Stimulated activated CD8-positive, alpha-beta memory T cell treated with anti-CD3 and anti-CD28 coated beads, Interleukin-12 subunit alpha, Interleukin-12 subunit beta, amount 100 ng/mL, for 4 hours (primary cell): ENCODE measurements around the gene SIN3B.

ENCODE experiments used
- DNase-seq: peaks from one replicate; pipeline ENCODE4 v3.0.0-alpha.2; 2020; ENCODE audit warnings: low read depth

SIN3B gene

GRCh38 chr19:16825312-16826052 lies 3.7 kb upstream of the SIN3B start:
- DNase-seq = no peak

- no peak for DNase-seq
Measured at GRCh38 chr19:16829822-16830289, 658 bp downstream of the SIN3B start.

GRCh38 chr19:16830679-16831078 lies 1.5 kb downstream of the SIN3B start:
- no peak for DNase-seq

GRCh38 chr19:16831531-16831930 lies 2.3 kb downstream of the SIN3B start:
- DNase-seq = no peak

GRCh38 chr19:16834747-16835146 lies 5.5 kb downstream of the SIN3B start:
- DNase-seq = no peak

GRCh38 chr19:16836115-16837034 lies 7.2 kb downstream of the SIN3B start:
- no peak for DNase-seq

GRCh38 chr19:16837035-16837362 lies 7.8 kb downstream of the SIN3B start:
- DNase-seq = no peak

- DNase-seq = no peak
Measured at GRCh38 chr19:16841391-16841926, 12.3 kb downstream of the SIN3B start.

GRCh38 chr19:16846901-16847300 lies 17.7 kb downstream of the SIN3B start:
- no peak for DNase-seq

- no peak for DNase-seq
Measured at GRCh38 chr19:16847430-16847829, 18.2 kb downstream of the SIN3B start.

- DNase-seq = no peak
Measured at GRCh38 chr19:16849168-16849567, 20.0 kb downstream of the SIN3B start.

GRCh38 chr19:16850133-16850532 lies 20.9 kb downstream of the SIN3B start:
- no peak for DNase-seq

GRCh38 chr19:16851031-16851712 lies 22.0 kb downstream of the SIN3B start:
- no peak for DNase-seq

- DNase-seq = no peak
Measured at GRCh38 chr19:16853066-16853465, 23.9 kb downstream of the SIN3B start.

- DNase-seq = no peak
Measured at GRCh38 chr19:16856091-16856490, 26.9 kb downstream of the SIN3B start.

- DNase-seq = no peak
Measured at GRCh38 chr19:16859626-16860025, 30.4 kb downstream of the SIN3B start.

GRCh38 chr19:16860118-16860517 lies 30.9 kb downstream of the SIN3B start:
- DNase-seq = no peak

GRCh38 chr19:16861011-16861410 lies 31.8 kb downstream of the SIN3B start:
- no peak for DNase-seq

- DNase-seq = no peak
Measured at GRCh38 chr19:16861834-16862233, 32.6 kb downstream of the SIN3B start.

GRCh38 chr19:16862826-16863415 lies 33.7 kb downstream of the SIN3B start:
- DNase-seq = no peak

GRCh38 chr19:16867211-16867610 lies 38.0 kb downstream of the SIN3B start:
- DNase-seq = no peak
